Measurements from ENCODE around the gene PXT1. TPM values are rescaled to one million over a fixed set of nuclear protein-coding genes. Genes with fewer than 3 reads are reported as not detected.

Gene PXT1
- polyA plus RNA-seq, 1 donor (not counting 4 experiments of a cell fraction or from before 2014, with no cell fraction given) = 0.08 TPM

- H4K20me1 ChIP-seq (ENCODE audit: control insufficient read depth, extremely low read depth, insufficient read depth, low read length) = no peaks in the 10 kb centered on the region
- FAIRE-seq (no peak), DNase-seq (ENCODE audit: low read depth, low spot score) (no peak)
Measured at GRCh38 chr6:36399970-36400369, 42.7 kb downstream of the PXT1 start.

GRCh38 chr6:36392621-36393020 lies 50.0 kb downstream of the PXT1 start:
- no peak overlapping the region for H3K9ac ChIP-seq (ENCODE audit: control insufficient read depth, extremely low read depth, insufficient read depth, low read length)
- dilution Hi-C loops (cut with MboI; ENCODE audit: extremely low pct_ligation_motif_present, low sequenced_read_pairs) = no loop called here
- no peak overlapping the region for H2AFZ ChIP-seq (ENCODE audit: control insufficient read depth, low read length)
- no peak overlapping the region for H3K4me2 ChIP-seq (ENCODE audit: control insufficient read depth, extremely low read depth, insufficient read depth, low read depth, low read length)
- no peaks in the 10 kb centered on the region for H4K20me1 ChIP-seq (ENCODE audit: control insufficient read depth, extremely low read depth, insufficient read depth, low read length)
- H3K4me1 ChIP-seq (ENCODE audit: control insufficient read depth, extremely low read depth, insufficient read depth, low read length) = no peaks in the 10 kb centered on the region
- TF ChIP-seq CTCF (optimal IDR thresholded peaks at IDR 0.05 in 1 of 3, IDR thresholded peaks at IDR 0.05 in 1 of 3, conservative IDR thresholded peaks at IDR 0.05 in 1 of 3; ENCODE audit: extremely low read depth in 1 of 3, insufficient read depth in 2 of 3, low read length in 3 of 3) = no peak
- no peak for TF ChIP-seq EZH2 (IDR thresholded peaks at IDR 0.05; ENCODE audit: low read length)
- H3K27me3 ChIP-seq (ENCODE audit: control insufficient read depth, extremely low read depth, insufficient read depth, low read length) = peaks cover 9% of the 10 kb centered on the region
- H3K27ac ChIP-seq (ENCODE audit: control insufficient read depth, insufficient read depth, low read length) = no peak overlapping the region
- no peak overlapping the region for H3K4me3 ChIP-seq (ENCODE audit: control insufficient read depth in 2 of 3, extremely low read depth in 1 of 3, insufficient read depth in 2 of 3, low read depth in 1 of 3, low read length in 3 of 3)
- no peaks in the 10 kb centered on the region for H3K9me1 ChIP-seq (ENCODE audit: control insufficient read depth, extremely low read depth, insufficient read depth, low read length)
- H3K36me3 ChIP-seq (ENCODE audit: control insufficient read depth in 2 of 2, extremely low read depth in 1 of 2, insufficient read depth in 2 of 2, low read length in 2 of 2) = no peaks in the 10 kb centered on the region
- DNase-seq (ENCODE audit: low read depth, low spot score) = no peak
- H3K9me3 ChIP-seq (ENCODE audit: control insufficient read depth, low read depth, low read length) = no peaks in the 10 kb centered on the region
- no peak for FAIRE-seq
- no peaks in the 10 kb centered on the region for H3K79me2 ChIP-seq (ENCODE audit: control insufficient read depth, insufficient read depth, low read length)

More at GRCh38 chr6:36399970-36400369, 42.7 kb downstream of the PXT1 start:
- H3K79me2 ChIP-seq (ENCODE audit: control insufficient read depth, insufficient read depth, low read length) = no peaks in the 10 kb centered on the region
- H3K27me3 ChIP-seq (ENCODE audit: control insufficient read depth, extremely low read depth, insufficient read depth, low read length) = no peaks in the 10 kb centered on the region
- H3K9ac ChIP-seq (ENCODE audit: control insufficient read depth, extremely low read depth, insufficient read depth, low read length) = no peak overlapping the region
- no peak overlapping the region for H3K4me2 ChIP-seq (ENCODE audit: control insufficient read depth, extremely low read depth, insufficient read depth, low read depth, low read length)
- H3K9me3 ChIP-seq (ENCODE audit: control insufficient read depth, low read depth, low read length) = no peaks in the 10 kb centered on the region
- no peak for TF ChIP-seq CTCF (optimal IDR thresholded peaks at IDR 0.05 in 1 of 3, IDR thresholded peaks at IDR 0.05 in 1 of 3, conservative IDR thresholded peaks at IDR 0.05 in 1 of 3; ENCODE audit: extremely low read depth in 1 of 3, insufficient read depth in 2 of 3, low read length in 3 of 3)
- TF ChIP-seq EZH2 (IDR thresholded peaks at IDR 0.05; ENCODE audit: low read length) = no peak
- no peaks in the 10 kb centered on the region for H3K36me3 ChIP-seq (ENCODE audit: control insufficient read depth in 2 of 2, extremely low read depth in 1 of 2, insufficient read depth in 2 of 2, low read length in 2 of 2)
- H3K4me1 ChIP-seq (ENCODE audit: control insufficient read depth, extremely low read depth, insufficient read depth, low read length) = no peaks in the 10 kb centered on the region
- no peak overlapping the region for H3K27ac ChIP-seq (ENCODE audit: control insufficient read depth, insufficient read depth, low read length)
- no peak overlapping the region for H2AFZ ChIP-seq (ENCODE audit: control insufficient read depth, low read length)
- dilution Hi-C loops (cut with MboI; ENCODE audit: extremely low pct_ligation_motif_present, low sequenced_read_pairs) = no loop called here
- H3K4me3 ChIP-seq (ENCODE audit: control insufficient read depth in 2 of 3, extremely low read depth in 1 of 3, insufficient read depth in 2 of 3, low read depth in 1 of 3, low read length in 3 of 3) = no peak overlapping the region
- no peaks in the 10 kb centered on the region for H3K9me1 ChIP-seq (ENCODE audit: control insufficient read depth, extremely low read depth, insufficient read depth, low read length)

All from keratinocyte (primary cell).